ENCODE measurements around the gene KLHL29. TPM values are rescaled to one million over a fixed set of nuclear protein-coding genes. Genes with fewer than 3 reads are reported as not detected.

KLHL29 gene
- total RNA-seq, 1 donor from 2014 or later = 8.0 TPM

DNA sequence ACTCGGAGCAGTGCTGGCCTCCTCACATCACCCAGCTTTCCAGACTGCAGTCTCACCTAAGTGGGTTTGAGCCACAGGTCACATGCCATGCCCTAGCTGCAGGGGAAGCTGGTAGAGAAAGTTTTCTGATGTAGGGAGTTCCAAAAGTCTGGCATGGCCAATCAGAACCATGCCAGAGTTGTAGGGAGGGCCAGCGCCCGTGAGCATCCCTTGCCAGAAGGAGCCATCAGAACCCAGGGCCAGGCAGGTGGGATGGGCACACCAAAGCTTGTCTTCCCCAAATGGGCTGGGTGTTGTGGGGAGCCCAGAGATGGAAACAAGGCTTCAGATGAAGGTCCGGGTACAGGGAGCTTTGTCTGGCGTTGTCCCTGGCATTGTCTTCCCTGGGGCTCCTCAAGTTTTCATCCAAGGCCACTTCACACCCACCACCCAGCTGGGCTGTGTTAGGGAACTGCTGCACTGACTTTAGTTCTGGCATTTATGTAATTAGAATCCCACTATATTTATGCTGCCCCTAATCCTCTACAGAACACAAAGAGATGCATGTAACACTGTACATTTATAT, 247.9 kb downstream of the KLHL29 start:
- Mint-ChIP-seq H3K9me3 (ENCODE audit: low read depth) (no peaks in the 10 kb centered on the region), H3K4me3 (ENCODE audit: unreplicated experiment) (no peak overlapping the region), H3K36me3 (ENCODE audit: low read depth) (peaks cover 3% of the 10 kb centered on the region), H3K27me3 (ENCODE audit: low read depth) (no peaks in the 10 kb centered on the region), H3K27ac (ENCODE audit: unreplicated experiment) (no peak overlapping the region), H3K4me1 (ENCODE audit: low read depth) (peaks cover 16% of the 10 kb centered on the region)
- peak; percentile 35 for DNase-seq (ENCODE audit: low spot score)
- TF ChIP-seq, protein P1, sequence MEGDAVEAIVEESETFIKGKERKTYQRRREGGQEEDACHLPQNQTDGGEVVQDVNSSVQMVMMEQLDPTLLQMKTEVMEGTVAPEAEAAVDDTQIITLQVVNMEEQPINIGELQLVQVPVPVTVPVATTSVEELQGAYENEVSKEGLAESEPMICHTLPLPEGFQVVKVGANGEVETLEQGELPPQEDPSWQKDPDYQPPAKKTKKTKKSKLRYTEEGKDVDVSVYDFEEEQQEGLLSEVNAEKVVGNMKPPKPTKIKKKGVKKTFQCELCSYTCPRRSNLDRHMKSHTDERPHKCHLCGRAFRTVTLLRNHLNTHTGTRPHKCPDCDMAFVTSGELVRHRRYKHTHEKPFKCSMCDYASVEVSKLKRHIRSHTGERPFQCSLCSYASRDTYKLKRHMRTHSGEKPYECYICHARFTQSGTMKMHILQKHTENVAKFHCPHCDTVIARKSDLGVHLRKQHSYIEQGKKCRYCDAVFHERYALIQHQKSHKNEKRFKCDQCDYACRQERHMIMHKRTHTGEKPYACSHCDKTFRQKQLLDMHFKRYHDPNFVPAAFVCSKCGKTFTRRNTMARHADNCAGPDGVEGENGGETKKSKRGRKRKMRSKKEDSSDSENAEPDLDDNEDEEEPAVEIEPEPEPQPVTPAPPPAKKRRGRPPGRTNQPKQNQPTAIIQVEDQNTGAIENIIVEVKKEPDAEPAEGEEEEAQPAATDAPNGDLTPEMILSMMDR (IDR thresholded peaks at IDR 0.05) = no peak

DNA sequence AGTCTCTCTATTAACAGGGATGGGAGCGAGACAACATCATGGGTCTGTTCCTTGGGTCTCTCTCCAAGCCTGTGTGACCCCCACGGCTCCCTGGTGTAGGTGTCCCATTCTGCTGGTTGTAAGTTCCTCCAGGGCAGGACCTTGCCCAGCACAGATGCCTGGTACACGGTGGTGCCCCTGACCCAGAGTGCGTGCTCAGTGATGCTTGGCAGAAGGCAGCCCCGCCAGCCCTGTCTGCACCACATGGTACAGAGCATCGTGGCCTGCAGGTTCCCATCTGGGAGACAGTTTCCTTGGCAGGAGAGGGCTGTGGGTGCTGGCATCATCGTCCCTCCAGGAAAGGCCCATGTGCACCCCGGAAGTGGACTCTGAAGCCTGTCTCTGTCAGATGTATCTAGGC, 249.0 kb downstream of the KLHL29 start:
- DNase-seq (ENCODE audit: low spot score) = no peak
- Mint-ChIP-seq H3K9me3 (ENCODE audit: low read depth) (no peaks in the 10 kb centered on the region), H3K4me3 (ENCODE audit: unreplicated experiment) (no peak overlapping the region), H3K27ac (ENCODE audit: unreplicated experiment) (no peak overlapping the region), H3K36me3 (ENCODE audit: low read depth) (peaks cover 3% of the 10 kb centered on the region), H3K4me1 (ENCODE audit: low read depth) (peaks cover 21% of the 10 kb centered on the region), H3K27me3 (ENCODE audit: low read depth) (no peaks in the 10 kb centered on the region)
- TF ChIP-seq, protein P1 (IDR thresholded peaks at IDR 0.05) = no peak

DNA sequence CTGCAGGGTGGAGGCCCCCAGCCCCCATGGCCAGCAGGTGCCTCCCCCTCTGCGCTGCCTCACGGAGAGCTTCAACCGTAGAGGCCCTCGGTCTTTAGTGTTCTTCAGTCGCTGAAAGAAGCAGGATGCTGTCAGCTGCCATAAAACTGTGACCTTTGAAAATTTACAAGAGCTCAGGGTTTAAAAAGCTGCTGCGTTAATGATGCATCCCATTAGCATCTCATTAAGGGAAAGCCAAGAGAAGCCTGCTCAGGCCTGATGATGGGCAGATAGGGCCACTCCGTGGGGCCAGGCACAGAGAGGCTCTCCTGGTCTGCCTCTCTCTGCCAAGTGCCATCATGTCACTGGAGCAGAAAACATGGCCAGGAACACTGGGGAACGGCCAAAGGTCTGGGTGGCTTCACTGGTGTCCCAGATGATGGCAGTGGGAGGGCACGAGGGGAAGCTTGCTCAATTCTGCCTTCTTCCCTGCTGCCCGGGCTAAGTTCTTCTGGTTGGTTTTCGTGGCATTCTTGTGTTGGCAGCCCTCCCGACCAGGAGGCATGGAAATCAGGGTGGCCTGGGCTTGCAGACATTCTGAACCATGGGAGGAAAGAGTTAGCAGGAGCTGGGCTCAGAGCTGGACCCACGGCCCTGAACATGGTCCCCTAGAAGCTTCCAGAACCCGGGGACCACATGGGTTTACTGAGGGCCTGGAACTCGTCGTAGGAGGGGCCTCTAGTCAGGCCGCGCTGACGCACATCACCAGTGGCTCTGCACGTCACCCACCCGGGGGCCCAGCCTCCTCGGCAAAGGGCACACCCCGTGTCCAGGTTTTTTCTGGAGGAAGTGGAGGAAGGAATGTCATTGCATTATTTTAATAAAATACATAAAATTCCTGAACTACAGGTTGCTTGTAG, 250.7 kb downstream of the KLHL29 start:
- no peak overlapping the region for H3K27ac Mint-ChIP-seq (ENCODE audit: unreplicated experiment)
- no peaks in the 10 kb centered on the region for H3K27me3 Mint-ChIP-seq (ENCODE audit: low read depth)
- H3K36me3 Mint-ChIP-seq (ENCODE audit: low read depth) = peaks cover 2% of the 10 kb centered on the region
- H3K4me1 Mint-ChIP-seq (ENCODE audit: low read depth) = peaks cover 21% of the 10 kb centered on the region
- H3K9me3 Mint-ChIP-seq (ENCODE audit: low read depth) = no peaks in the 10 kb centered on the region
- H3K4me3 Mint-ChIP-seq (ENCODE audit: unreplicated experiment) = no peak overlapping the region
- peak; percentile 60 for DNase-seq (ENCODE audit: low spot score)
- TF ChIP-seq, protein P1 (IDR thresholded peaks at IDR 0.05) = no peak

DNA sequence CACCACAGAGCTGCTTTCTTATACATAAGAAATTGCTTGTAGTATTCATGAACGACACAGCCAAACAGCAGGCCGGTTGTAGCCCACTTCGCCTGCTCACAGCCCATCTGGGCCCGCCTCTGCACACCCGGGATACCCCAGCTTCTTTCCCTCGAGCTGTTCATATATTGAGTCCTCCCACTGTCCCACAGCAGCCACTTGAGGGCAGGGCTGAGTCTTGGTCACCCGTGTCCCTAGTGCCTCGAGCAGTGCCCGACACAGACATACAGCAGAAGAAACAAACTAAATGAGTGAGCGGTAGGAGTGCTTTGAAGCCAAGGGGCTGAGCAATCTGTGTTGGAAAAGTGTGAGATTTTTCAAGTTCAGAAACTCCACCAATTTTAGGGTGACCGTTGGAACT, 251.4 kb downstream of the KLHL29 start:
- Mint-ChIP-seq H3K27ac (ENCODE audit: unreplicated experiment) (peak overlapping the region; percentile 89), H3K4me3 (ENCODE audit: unreplicated experiment) (no peak overlapping the region), H3K27me3 (ENCODE audit: low read depth) (no peaks in the 10 kb centered on the region), H3K4me1 (ENCODE audit: low read depth) (peaks cover 21% of the 10 kb centered on the region), H3K36me3 (ENCODE audit: low read depth) (peaks cover 2% of the 10 kb centered on the region), H3K9me3 (ENCODE audit: low read depth) (no peaks in the 10 kb centered on the region)
- no peak for DNase-seq (ENCODE audit: low spot score)
- TF ChIP-seq, protein P1 (IDR thresholded peaks at IDR 0.05) = peak; percentile 63

DNA sequence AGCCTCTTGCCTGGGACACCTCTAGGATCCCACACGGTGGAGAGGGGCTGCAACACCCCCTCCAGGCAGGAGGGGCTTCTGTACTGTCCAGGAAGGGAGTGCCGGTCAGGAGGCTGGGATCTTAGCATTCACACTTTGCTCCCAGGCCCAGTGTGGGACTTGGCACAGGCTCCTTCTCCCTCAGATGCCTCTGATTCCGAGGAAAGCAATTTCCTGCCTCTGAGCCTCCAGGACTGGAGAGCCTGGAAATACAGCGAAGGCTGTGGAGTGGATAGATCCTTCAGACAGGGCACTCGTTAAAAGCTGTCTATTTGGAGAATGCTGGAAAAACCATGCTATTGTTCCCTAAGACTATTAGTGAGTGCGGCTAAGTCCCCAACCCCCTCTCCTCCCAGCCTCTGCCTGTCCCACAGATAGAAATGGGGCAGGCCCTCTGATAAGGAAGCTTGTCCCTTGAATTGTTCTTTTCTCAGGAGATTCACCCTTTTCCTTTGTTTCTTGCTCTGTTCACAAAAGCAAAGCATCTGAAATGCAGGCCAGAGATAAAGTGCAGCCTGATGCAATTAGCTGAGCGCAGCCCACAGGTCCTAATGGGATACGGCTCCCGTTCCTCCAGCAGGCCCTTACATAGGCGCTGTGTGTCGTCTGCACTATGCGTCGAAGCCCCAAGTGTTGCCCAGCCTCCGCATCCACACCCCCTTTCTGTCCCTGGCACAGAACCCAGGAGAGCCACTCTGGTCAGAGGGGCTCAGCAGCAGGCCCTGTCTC, 252.2 kb downstream of the KLHL29 start:
- Mint-ChIP-seq H3K4me1 (ENCODE audit: low read depth) (peaks cover 21% of the 10 kb centered on the region), H3K36me3 (ENCODE audit: low read depth) (peaks cover 5% of the 10 kb centered on the region)
- no peak for DNase-seq (ENCODE audit: low spot score)

More for the DNA sequence above, 252.2 kb downstream of the KLHL29 start:
- no peaks in the 10 kb centered on the region for H3K9me3 Mint-ChIP-seq (ENCODE audit: low read depth)
- TF ChIP-seq, protein P1 (IDR thresholded peaks at IDR 0.05) = no peak
- H3K27me3 Mint-ChIP-seq (ENCODE audit: low read depth) = no peaks in the 10 kb centered on the region
- no peak overlapping the region for H3K4me3 Mint-ChIP-seq (ENCODE audit: unreplicated experiment)
- H3K27ac Mint-ChIP-seq (ENCODE audit: unreplicated experiment) = peak overlapping the region; percentile 89

Measured in chondrocyte (in vitro differentiated cells).